NCI-H2171 treated with DMSO at 0.1 percent for 48 hours (cell line): ENCODE measurements around the gene PRRT2.

Experiments
- DNase-seq: peaks from one replicate; lab custom pipeline; 2025; lab: John Stamatoyannopoulos, UW

PRRT2 gene

GRCh38 chr16:29835926-29836325, 23.9 kb downstream of the PRRT2 start:
- DNase-seq = no peak

- DNase-seq = no peak
Observed at GRCh38 chr16:29836623-29837022, 24.6 kb downstream of the PRRT2 start.

GRCh38 chr16:29837841-29838240, 25.8 kb downstream of the PRRT2 start:
- no peak for DNase-seq

- DNase-seq = no peak
Observed at GRCh38 chr16:29839822-29840221, 27.8 kb downstream of the PRRT2 start.

- no peak for DNase-seq
Observed at GRCh38 chr16:29840240-29840639, 28.2 kb downstream of the PRRT2 start.

- DNase-seq = no peak
Observed at GRCh38 chr16:29841631-29842030, 29.6 kb downstream of the PRRT2 start.

- no peak for DNase-seq
Observed at GRCh38 chr16:29842732-29843346, 30.8 kb downstream of the PRRT2 start.

- DNase-seq = no peak
Observed at GRCh38 chr16:29843931-29844330, 31.9 kb downstream of the PRRT2 start.

GRCh38 chr16:29844575-29845331, 32.8 kb downstream of the PRRT2 start:
- DNase-seq = no peak

- no peak for DNase-seq
Observed at GRCh38 chr16:29845656-29846055, 33.7 kb downstream of the PRRT2 start.

- no peak for DNase-seq
Observed at GRCh38 chr16:29848420-29849297, 36.7 kb downstream of the PRRT2 start.

GRCh38 chr16:29849505-29849904, 37.5 kb downstream of the PRRT2 start:
- no peak for DNase-seq

- DNase-seq = no peak
Observed at GRCh38 chr16:29850998-29851397, 39.0 kb downstream of the PRRT2 start.

- DNase-seq = no peak
Observed at GRCh38 chr16:29852654-29853053, 40.7 kb downstream of the PRRT2 start.

- DNase-seq = no peak
Observed at GRCh38 chr16:29854520-29855100, 42.6 kb downstream of the PRRT2 start.

GRCh38 chr16:29857133-29857760, 45.3 kb downstream of the PRRT2 start:
- peak; percentile 17 for DNase-seq

GRCh38 chr16:29858149-29858849, 46.3 kb downstream of the PRRT2 start:
- DNase-seq = no peak

- no peak for DNase-seq
Observed at GRCh38 chr16:29858974-29859373, 47.0 kb downstream of the PRRT2 start.

- no peak for DNase-seq
Observed at GRCh38 chr16:29860218-29860617, 48.2 kb downstream of the PRRT2 start.

GRCh38 chr16:29862383-29862883, 50.4 kb downstream of the PRRT2 start:
- no peak for DNase-seq
